ENCODE measurements around the gene PALD1.

Gene PALD1

GRCh38 chr10:70499836-70500167 is 21.2 kb downstream of the PALD1 start:
- no peak overlapping the region for H3K4me3 ChIP-seq (ENCODE audit: low read length in 2 of 2)
- peak overlapping the region; percentile 32 for H2AK5ac ChIP-seq (ENCODE audit: low read depth, low read length)
- H3K14ac ChIP-seq (ENCODE audit: low read length), result no peak overlapping the region
- H3K18ac ChIP-seq (ENCODE audit: low read length), result peak overlapping the region; percentile 5
- no CpG with 5 or more reads among the region's 4 CpGs for WGBS, 2 donors (ENCODE audit: extremely low coverage in 2 of 2, insufficient read length in 2 of 2, insufficient replicate concordance in 1 of 2)
- H3K79me1 ChIP-seq (ENCODE audit: low read depth, low read length), result no peaks in the 10 kb centered on the region
- no peak overlapping the region for H4K91ac ChIP-seq (ENCODE audit: low read depth, low read length, poor library complexity)
- H3K4ac ChIP-seq (ENCODE audit: low read length), result no peak overlapping the region
- H3K27ac ChIP-seq (replicated peaks; ENCODE audit: low read length), result no peak overlapping the region
- H3K9me3 ChIP-seq (replicated peaks in 1 of 2; ENCODE audit: control insufficient read depth in 2 of 2, insufficient read depth in 1 of 2, low read depth in 1 of 2, low read length in 2 of 2), result no peaks in the 10 kb centered on the region
- no peak overlapping the region for H4K8ac ChIP-seq (ENCODE audit: low read depth, low read length)
- peaks cover 8 to 10% of the 10 kb centered on the region in 2 donors for H3K4me1 ChIP-seq (ENCODE audit: control insufficient read depth in 2 of 2, insufficient read depth in 1 of 2, low read depth in 1 of 2, low read length in 2 of 2)
- no peak for DNase-seq (ENCODE audit: low spot score)
- no peaks in the 10 kb centered on the region for H3K36me3 ChIP-seq (replicated peaks in 1 of 2; ENCODE audit: control insufficient read depth in 2 of 2, insufficient read depth in 2 of 2, low read length in 2 of 2)
- no peak overlapping the region for H3K4me2 ChIP-seq (ENCODE audit: insufficient read depth, low read length, poor library complexity, severe bottlenecking)
- peak overlapping the region; percentile 11 for H2BK12ac ChIP-seq (ENCODE audit: low read length)
- H2BK5ac ChIP-seq (ENCODE audit: low read length), result no peak overlapping the region
- H3K27me3 ChIP-seq (ENCODE audit: control insufficient read depth in 3 of 3, insufficient read depth in 3 of 3, low read depth in 1 of 3, low read length in 3 of 3), result no peaks in the 10 kb centered on the region
- no peak overlapping the region for H2AFZ ChIP-seq (ENCODE audit: low read length)
- H2BK120ac ChIP-seq (ENCODE audit: low read depth, low read length), result no peak overlapping the region
- no peak overlapping the region for H3K23ac ChIP-seq (ENCODE audit: low read depth, low read length, poor library complexity)
- H3K9ac ChIP-seq (ENCODE audit: low read depth, low read length, poor library complexity), result no peak overlapping the region
- no peak overlapping the region for H2BK15ac ChIP-seq (ENCODE audit: low read length)

- H3K18ac ChIP-seq (ENCODE audit: low read length), result peak overlapping the region; percentile 36
- H3K14ac ChIP-seq (ENCODE audit: low read length), result no peak overlapping the region
- no peak overlapping the region for H3K4me2 ChIP-seq (ENCODE audit: insufficient read depth, low read length, poor library complexity, severe bottlenecking)
- no peak overlapping the region for H3K9ac ChIP-seq (ENCODE audit: low read depth, low read length, poor library complexity)
- H3K4me3 ChIP-seq (ENCODE audit: low read length in 2 of 2), result no peak overlapping the region
- no peaks in the 10 kb centered on the region for H3K9me3 ChIP-seq (replicated peaks in 1 of 2; ENCODE audit: control insufficient read depth in 2 of 2, insufficient read depth in 1 of 2, low read depth in 1 of 2, low read length in 2 of 2)
- no peak for DNase-seq (ENCODE audit: low spot score)
- H3K27ac ChIP-seq (replicated peaks; ENCODE audit: low read length), result no peak overlapping the region
- no peak overlapping the region for H2BK5ac ChIP-seq (ENCODE audit: low read length)
- no peak overlapping the region for H4K8ac ChIP-seq (ENCODE audit: low read depth, low read length)
- WGBS, 2 donors (ENCODE audit: extremely low coverage in 2 of 2, insufficient read length in 2 of 2, insufficient replicate concordance in 1 of 2), result no CpG with 5 or more reads among the region's 9 CpGs
- peaks cover 8 to 10% of the 10 kb centered on the region in 2 donors for H3K4me1 ChIP-seq (ENCODE audit: control insufficient read depth in 2 of 2, insufficient read depth in 1 of 2, low read depth in 1 of 2, low read length in 2 of 2)
- H2BK120ac ChIP-seq (ENCODE audit: low read depth, low read length), result no peak overlapping the region
- no peak overlapping the region for H2BK12ac ChIP-seq (ENCODE audit: low read length)
- H3K27me3 ChIP-seq (ENCODE audit: control insufficient read depth in 3 of 3, insufficient read depth in 3 of 3, low read depth in 1 of 3, low read length in 3 of 3), result no peaks in the 10 kb centered on the region
- H4K91ac ChIP-seq (ENCODE audit: low read depth, low read length, poor library complexity), result no peak overlapping the region
- H2AK5ac ChIP-seq (ENCODE audit: low read depth, low read length), result peak overlapping the region; percentile 82
- H3K4ac ChIP-seq (ENCODE audit: low read length), result no peak overlapping the region
- H3K79me1 ChIP-seq (ENCODE audit: low read depth, low read length), result no peaks in the 10 kb centered on the region
- H2BK15ac ChIP-seq (ENCODE audit: low read length), result peak overlapping the region; percentile 41
- H2AFZ ChIP-seq (ENCODE audit: low read length), result peak overlapping the region; percentile 27
- H3K36me3 ChIP-seq (replicated peaks in 1 of 2; ENCODE audit: control insufficient read depth in 2 of 2, insufficient read depth in 2 of 2, low read length in 2 of 2), result no peaks in the 10 kb centered on the region
- no peak overlapping the region for H3K23ac ChIP-seq (ENCODE audit: low read depth, low read length, poor library complexity)
Measured at GRCh38 chr10:70500368-70500767, 21.8 kb downstream of the PALD1 start.

- no peak overlapping the region for H4K91ac ChIP-seq (ENCODE audit: low read depth, low read length, poor library complexity)
- H3K18ac ChIP-seq (ENCODE audit: low read length), result peak overlapping the region; percentile 20
- peak overlapping the region; percentile 41 for H2BK15ac ChIP-seq (ENCODE audit: low read length)
- H3K27me3 ChIP-seq (ENCODE audit: control insufficient read depth in 3 of 3, insufficient read depth in 3 of 3, low read depth in 1 of 3, low read length in 3 of 3), result no peaks in the 10 kb centered on the region
- H2BK120ac ChIP-seq (ENCODE audit: low read depth, low read length), result no peak overlapping the region
- H3K23ac ChIP-seq (ENCODE audit: low read depth, low read length, poor library complexity), result peak overlapping the region; percentile 49
- H2BK12ac ChIP-seq (ENCODE audit: low read length), result no peak overlapping the region
- H4K8ac ChIP-seq (ENCODE audit: low read depth, low read length), result no peak overlapping the region
- H2BK5ac ChIP-seq (ENCODE audit: low read length), result peak overlapping the region; percentile 12
- H3K9ac ChIP-seq (ENCODE audit: low read depth, low read length, poor library complexity), result no peak overlapping the region
- H3K79me1 ChIP-seq (ENCODE audit: low read depth, low read length), result no peaks in the 10 kb centered on the region
- H3K4ac ChIP-seq (ENCODE audit: low read length), result no peak overlapping the region
- H3K9me3 ChIP-seq (replicated peaks in 1 of 2; ENCODE audit: control insufficient read depth in 2 of 2, insufficient read depth in 1 of 2, low read depth in 1 of 2, low read length in 2 of 2), result no peaks in the 10 kb centered on the region
- peak overlapping the region; percentile 27 for H2AFZ ChIP-seq (ENCODE audit: low read length)
- H3K27ac ChIP-seq (replicated peaks; ENCODE audit: low read length), result no peak overlapping the region
- no peak for DNase-seq (ENCODE audit: low spot score)
- no peaks in the 10 kb centered on the region for H3K36me3 ChIP-seq (replicated peaks in 1 of 2; ENCODE audit: control insufficient read depth in 2 of 2, insufficient read depth in 2 of 2, low read length in 2 of 2)
- H3K4me1 ChIP-seq (ENCODE audit: control insufficient read depth in 2 of 2, insufficient read depth in 1 of 2, low read depth in 1 of 2, low read length in 2 of 2), result peaks cover 8 to 10% of the 10 kb centered on the region in 2 donors
- no CpG with 5 or more reads among the region's 4 CpGs for WGBS, 2 donors (ENCODE audit: extremely low coverage in 2 of 2, insufficient read length in 2 of 2, insufficient replicate concordance in 1 of 2)
- no peak overlapping the region for H3K4me3 ChIP-seq (ENCODE audit: low read length in 2 of 2)
- no peak overlapping the region for H3K14ac ChIP-seq (ENCODE audit: low read length)
- no peak overlapping the region for H3K4me2 ChIP-seq (ENCODE audit: insufficient read depth, low read length, poor library complexity, severe bottlenecking)
- H2AK5ac ChIP-seq (ENCODE audit: low read depth, low read length), result peak overlapping the region; percentile 82
Measured at GRCh38 chr10:70500812-70501301, 22.3 kb downstream of the PALD1 start.

GRCh38 chr10:70502406-70502805 is 23.8 kb downstream of the PALD1 start:
- no peak overlapping the region for H3K18ac ChIP-seq (ENCODE audit: low read length)
- no peaks in the 10 kb centered on the region for H3K79me1 ChIP-seq (ENCODE audit: low read depth, low read length)
- no peak for DNase-seq (ENCODE audit: low spot score)
- no peak overlapping the region for H2AK5ac ChIP-seq (ENCODE audit: low read depth, low read length)
- no CpG with 5 or more reads among the region's 3 CpGs for WGBS, 2 donors (ENCODE audit: extremely low coverage in 2 of 2, insufficient read length in 2 of 2, insufficient replicate concordance in 1 of 2)
- no peak overlapping the region for H2BK15ac ChIP-seq (ENCODE audit: low read length)
- no peak overlapping the region for H3K9ac ChIP-seq (ENCODE audit: low read depth, low read length, poor library complexity)
- no peaks in the 10 kb centered on the region for H3K36me3 ChIP-seq (replicated peaks in 1 of 2; ENCODE audit: control insufficient read depth in 2 of 2, insufficient read depth in 2 of 2, low read length in 2 of 2)
- no peak overlapping the region for H3K4ac ChIP-seq (ENCODE audit: low read length)
- no peak overlapping the region for H3K4me3 ChIP-seq (ENCODE audit: low read length in 2 of 2)
- H3K14ac ChIP-seq (ENCODE audit: low read length), result no peak overlapping the region
- no peak overlapping the region for H2BK12ac ChIP-seq (ENCODE audit: low read length)
- no peaks in the 10 kb centered on the region for H3K27me3 ChIP-seq (ENCODE audit: control insufficient read depth in 3 of 3, insufficient read depth in 3 of 3, low read depth in 1 of 3, low read length in 3 of 3)
- H3K9me3 ChIP-seq (replicated peaks in 1 of 2; ENCODE audit: control insufficient read depth in 2 of 2, insufficient read depth in 1 of 2, low read depth in 1 of 2, low read length in 2 of 2), result no peaks in the 10 kb centered on the region
- H2BK120ac ChIP-seq (ENCODE audit: low read depth, low read length), result no peak overlapping the region
- H3K27ac ChIP-seq (replicated peaks; ENCODE audit: low read length), result no peak overlapping the region
- H3K4me1 ChIP-seq (ENCODE audit: control insufficient read depth in 2 of 2, insufficient read depth in 1 of 2, low read depth in 1 of 2, low read length in 2 of 2), result peaks cover 14 to 16% of the 10 kb centered on the region in 2 donors
- H3K4me2 ChIP-seq (ENCODE audit: insufficient read depth, low read length, poor library complexity, severe bottlenecking), result no peak overlapping the region
- H4K8ac ChIP-seq (ENCODE audit: low read depth, low read length), result no peak overlapping the region
- no peak overlapping the region for H3K23ac ChIP-seq (ENCODE audit: low read depth, low read length, poor library complexity)
- H2AFZ ChIP-seq (ENCODE audit: low read length), result no peak overlapping the region
- H2BK5ac ChIP-seq (ENCODE audit: low read length), result no peak overlapping the region
- no peak overlapping the region for H4K91ac ChIP-seq (ENCODE audit: low read depth, low read length, poor library complexity)
